B cell (primary cell): ENCODE measurements around the gene AUTS2. TPM values are rescaled to one million over a fixed set of nuclear protein-coding genes. Genes with fewer than 3 reads are reported as not detected.

Experiments
- ATAC-seq: fragments of 200-7000 bp; cut with Tn5 transposase; one replicate; pipeline ENCODE4 v1.10.0; 2021; ENCODE audit warnings: low read depth, mild to moderate bottlenecking, moderate number of reproducible peaks, moderate library complexity
- CTCF ChIA-PET: fragments of 350-600 bp; sonication (Branson Sonifier 250); formaldehyde crosslinking; loops from one replicate; lab custom pipeline; 2021; ENCODE audit warnings: antibody characterized with exemption, inconsistent platforms; lab: Charles Lee
- POLR2A ChIA-PET: fragments of 350-600 bp; sonication (Branson Sonifier 250); formaldehyde crosslinking; loops from one replicate; lab custom pipeline; 2021; ENCODE audit warnings: antibody characterized with exemption; lab: Charles Lee
- DNase-seq: peaks from one replicate; pipeline ENCODE4 v3.0.0; 2013
- H2AFZ ChIP-seq: 2 replicates; pipeline ENCODE4 v1.6.1; 2012; ENCODE audit warnings: mild to moderate bottlenecking, low read depth, low read length; ENCODE audit not compliant: insufficient read depth, poor library complexity, severe bottlenecking
- H3K27ac ChIP-seq, 2 donors: 1 replicate in 1 of 2; 2 replicates in 1 of 2; pipeline ENCODE4 v1.5.1; 2012 to 2013; ENCODE audit warnings: low read length in 2 of 2, mild to moderate bottlenecking in 2 of 2, moderate library complexity in 1 of 2
- H3K27me3 ChIP-seq, 4 experiments: fragments of 200-600 bp in 1 of 4; sonication (generic) in 1 of 4; replicated peaks in 1 of 4; 1 replicate in 2 of 4; 2 replicates in 2 of 4; pipeline versions ENCODE4 v1.6.1 to v1.7.0; 2013 to 2016; ENCODE audit warnings: low read length in 3 of 4, mild to moderate bottlenecking in 2 of 4, mixed read lengths in 1 of 4, moderate library complexity in 1 of 4; ENCODE audit not compliant: insufficient read depth in 4 of 4, control insufficient read depth in 3 of 4; ENCODE audit errors: control extremely low read depth in 1 of 4
- H3K36me3 ChIP-seq, 2 experiments: replicated peaks in 1 of 2; 1 replicate in 1 of 2; 2 replicates in 1 of 2; pipeline versions ENCODE4 v1.6.1 to v1.7.1; 2013; ENCODE audit warnings: low read length in 1 of 2; ENCODE audit not compliant: insufficient read depth in 2 of 2, control insufficient read depth in 1 of 2; ENCODE audit errors: control extremely low read depth in 1 of 2, extremely low read depth in 1 of 2
- H3K4me1 ChIP-seq, 2 donors: fragments of 200-600 bp in 1 of 2; sonication (generic) in 1 of 2; 1 replicate in 1 of 2; 2 replicates in 1 of 2; pipeline versions ENCODE4 v1.5.1 to v1.6.1; 2013 to 2017; ENCODE audit warnings: low read length in 2 of 2; ENCODE audit not compliant: control insufficient read depth in 2 of 2, insufficient read depth in 2 of 2
- H3K4me2 ChIP-seq: replicated peaks from 2 replicates; pipeline ENCODE3; 2012; ENCODE audit warnings: mild to moderate bottlenecking, low read depth, low read length; ENCODE audit not compliant: poor library complexity, severe bottlenecking
- H3K4me3 ChIP-seq, 5 experiments: fragments of 200-600 bp in 1 of 5; sonication (generic) in 1 of 5; 1 replicate in 3 of 5; 2 replicates in 2 of 5; pipeline versions ENCODE4 v1.5.1 to v1.7.0; 2011 to 2016; ENCODE audit warnings: low read length in 4 of 5, mild to moderate bottlenecking in 4 of 5, low read depth in 2 of 5, control low read depth in 1 of 5, moderate library complexity in 1 of 5; ENCODE audit not compliant: insufficient read depth in 1 of 5; ENCODE audit errors: control extremely low read depth in 1 of 5, extremely low read depth in 1 of 5
- H3K79me2 ChIP-seq: fragments of 200-600 bp; sonication (generic); one replicate; pipeline ENCODE4 v1.6.0; 2016; ENCODE audit warnings: low read length; ENCODE audit not compliant: control insufficient read depth, insufficient read depth
- H3K9ac ChIP-seq: fragments of 200-600 bp; sonication (generic); 2 replicates; pipeline ENCODE4 v1.6.1; 2017; ENCODE audit warnings: mild to moderate bottlenecking, low read length, moderate library complexity
- H3K9me3 ChIP-seq, 3 donors: one replicate each; pipeline versions ENCODE4 v1.6.1 to v1.7.1; 2013; ENCODE audit warnings: low read length in 2 of 3; ENCODE audit not compliant: control insufficient read depth in 2 of 3, insufficient read depth in 1 of 3; ENCODE audit errors: control extremely low read depth in 1 of 3
- H4K20me1 ChIP-seq: 2 replicates; pipeline ENCODE4 v1.6.0; 2012; ENCODE audit warnings: mild to moderate bottlenecking, low read length; ENCODE audit not compliant: insufficient read depth, control insufficient read depth, poor library complexity, severe bottlenecking
- H3K27ac Mint-ChIP-seq: one replicate; pipeline ENCODE4 v1.8.0; 2021; ENCODE audit warnings: mixed read lengths
- H3K27me3 Mint-ChIP-seq: one replicate; pipeline ENCODE4 v1.8.0; 2021; ENCODE audit warnings: mixed read lengths
- H3K4me1 Mint-ChIP-seq: one replicate; pipeline ENCODE4 v1.8.0; 2021; ENCODE audit warnings: mixed read lengths
- H3K4me3 Mint-ChIP-seq: one replicate; pipeline ENCODE4 v1.8.0; 2021; ENCODE audit warnings: mixed read lengths
- H3K9me3 Mint-ChIP-seq: one replicate; pipeline ENCODE4 v1.8.0; 2022; ENCODE audit warnings: mixed read lengths; ENCODE audit not compliant: insufficient read depth
- CTCF ChIP-seq: fragments of 200-600 bp; IDR thresholded peaks from one replicate; pipeline ENCODE4 v1.8.0; 2022; ENCODE audit warnings: antibody characterized with exemption, mild to moderate bottlenecking
- EZH2 ChIP-seq: IDR thresholded peaks from 2 replicates; pipeline ENCODE4 v1.6.1; 2012; ENCODE audit warnings: borderline replicate concordance, low read depth, mild to moderate bottlenecking, moderate library complexity, low read length; ENCODE audit not compliant: insufficient read depth, poor library complexity, severe bottlenecking
- WGBS: methylation state at CpG from one replicate; pipeline ENCODE4 v1.1.5; 2013; ENCODE audit warnings: missing lambda C conversion rate; ENCODE audit not compliant: insufficient coverage; 5-methylcytosine and 5-hydroxymethylcytosine counted together
- intact Hi-C: fragments of 100-400 bp; cut with micrococcal nuclease; formaldehyde crosslinking; loops from one replicate; pipeline ENCODE4 v1.10.0; 2022
- polyA plus RNA-seq: library from polyadenylated mRNA; depleted of rRNA; stranded (reverse); fragments of >200 nt; gene quantifications from 2 replicates; pipeline ENCODE4 v1.2.3, GENCODE V29; 2012
- total RNA-seq, 2 donors: library from RNA; stranded (reverse); fragments of 120-200 nt in 1 of 2; gene quantifications; 1 replicate in 1 of 2; 2 replicates in 1 of 2; pipeline versions ENCODE4 v1.2.3 to v1.2.4, GENCODE V29; 2013 to 2022

The AUTS2 gene
- total and polyA plus RNA-seq, 2 donors (not counting 1 experiment from before 2014, with no cell fraction given), result 22.3 to 35.0 TPM

DNA sequence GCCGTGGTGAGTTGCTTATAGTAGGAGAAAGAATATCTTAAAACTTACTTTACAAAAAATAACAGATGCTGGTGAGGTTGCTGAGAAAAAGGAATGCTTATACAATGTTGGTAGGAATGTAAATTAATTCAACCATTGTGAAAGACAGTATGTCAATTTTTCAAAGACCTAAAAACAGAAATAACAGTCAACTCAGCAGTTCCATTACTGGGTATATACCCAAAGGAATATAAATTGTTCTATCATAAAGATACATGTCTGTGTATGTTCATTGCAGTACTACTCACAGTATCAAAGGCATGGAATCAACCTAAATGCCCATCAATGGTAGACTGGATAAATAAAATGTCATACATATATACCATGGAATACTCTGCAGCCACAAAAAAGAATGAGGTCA is 420.4 kb downstream of the AUTS2 start:
- Histone ChIP-seq H2AFZ (no peak overlapping the region), H3K4me1 (peaks cover 7 to 9% of the 10 kb centered on the region in 2 donors), H3K36me3 (no peaks in the 10 kb centered on the region), H3K9ac (no peak overlapping the region), H3K79me2 (peaks cover 41% of the 10 kb centered on the region), H3K4me3 (no peak overlapping the region), H3K9me3 (no peaks in the 10 kb centered on the region), H3K27me3 (no peaks in the 10 kb centered on the region), H4K20me1 (no peaks in the 10 kb centered on the region), H3K4me2 (no peak overlapping the region), H3K27ac (no peak overlapping the region)
- ChIA-PET CTCF (no interaction called here), POLR2A (no interaction called here)
- TF ChIP-seq EZH2 (no peak), CTCF (no peak)
- H3K4me3 Mint-ChIP-seq, result no peak overlapping the region
- no CpG with 5 or more reads among the region's 1 CpG for WGBS
- no peaks in the 10 kb centered on the region for H3K27me3 Mint-ChIP-seq
- peaks cover 22% of the 10 kb centered on the region for H3K4me1 Mint-ChIP-seq
- no peak overlapping the region for H3K27ac Mint-ChIP-seq
- no peaks in the 10 kb centered on the region for H3K9me3 Mint-ChIP-seq
- DNase-seq (no peak), ATAC-seq (no peak)
- intact Hi-C loops, result no loop called here

GRCh38 chr7:70027867-70028266 is 429.6 kb downstream of the AUTS2 start:
- H3K9me3 ChIP-seq, result peaks cover 0 to 4% (median 2%) of the 10 kb centered on the region in 3 donors
- peaks cover 31% of the 10 kb centered on the region for H3K4me1 Mint-ChIP-seq
- H3K4me2 ChIP-seq, result peak overlapping the region; percentile 1
- no peak overlapping the region for H3K27ac ChIP-seq
- no peaks in the 10 kb centered on the region for H3K36me3 ChIP-seq
- no peak for DNase-seq
- H3K9me3 Mint-ChIP-seq, result peaks cover 3% of the 10 kb centered on the region
- H2AFZ ChIP-seq, result no peak overlapping the region
- H3K27ac Mint-ChIP-seq, result no peak overlapping the region
- no peak for TF ChIP-seq EZH2
- no peak for TF ChIP-seq CTCF
- ChIA-PET POLR2A (no interaction called here), CTCF (no interaction called here)
- no peak for ATAC-seq
- no peak overlapping the region for H3K4me3 Mint-ChIP-seq
- WGBS, result 63% methylated on average over 4 of the region's 4 CpGs
- no peaks in the 10 kb centered on the region for H3K27me3 Mint-ChIP-seq
- H3K79me2 ChIP-seq, result peaks cover 30% of the 10 kb centered on the region
- no peak overlapping the region for H3K4me3 ChIP-seq
- no peaks in the 10 kb centered on the region for H3K27me3 ChIP-seq
- peaks cover 14 to 22% of the 10 kb centered on the region in 2 donors for H3K4me1 ChIP-seq
- no peak overlapping the region for H3K9ac ChIP-seq
- peaks cover 12% of the 10 kb centered on the region for H4K20me1 ChIP-seq
- intact Hi-C loops, result no loop called here
